Fibroblast of lung (primary cell): ENCODE data around the gene CATSPER1. TPM values are rescaled to one million over a fixed set of nuclear protein-coding genes. Genes with fewer than 3 reads are reported as not detected.
A peak's percentile ranks its signal among the peaks of the same experiment; 100 is the strongest.

Experiments used
- DNase-seq, 2 donors: peaks; one replicate each; pipeline versions ENCODE4 v3.0.0 to v3.0.0-alpha.2; 2010; ENCODE audit warnings: low read depth in 2 of 2
- H2AFZ ChIP-seq: 2 replicates; pipeline ENCODE4 v1.5.1; 2012; ENCODE audit warnings: low read length, control low read depth, inconsistent platforms
- H3K27ac ChIP-seq: 2 replicates; pipeline ENCODE4 v1.5.1; 2011; ENCODE audit warnings: low read length, control low read depth; ENCODE audit not compliant: insufficient read depth
- H3K27me3 ChIP-seq: 2 replicates; pipeline ENCODE4 v1.5.1; 2011; ENCODE audit warnings: mild to moderate bottlenecking, low read length; ENCODE audit not compliant: control insufficient read depth, insufficient read depth
- H3K36me3 ChIP-seq: 2 replicates; pipeline ENCODE4 v1.5.1; 2011; ENCODE audit warnings: low read length; ENCODE audit not compliant: control insufficient read depth, insufficient read depth
- H3K4me1 ChIP-seq: 2 replicates; pipeline ENCODE4 v1.5.1; 2011; ENCODE audit warnings: low read length; ENCODE audit not compliant: control insufficient read depth, insufficient read depth; ENCODE audit errors: extremely low read depth
- H3K4me2 ChIP-seq: 2 replicates; pipeline ENCODE4 v1.5.1; 2011; ENCODE audit warnings: low read length, control low read depth; ENCODE audit not compliant: insufficient read depth; ENCODE audit errors: extremely low read depth
- H3K4me3 ChIP-seq, 4 experiments: fragments of 200-600 bp in 1 of 4; sonication (generic) in 1 of 4; replicated peaks in 1 of 4; 2 replicates each; pipeline ENCODE4 v1.5.1; 2011 to 2016; ENCODE audit warnings: low read length in 4 of 4, low read depth in 3 of 4, mild to moderate bottlenecking in 3 of 4, control low read depth in 2 of 4, inconsistent platforms in 1 of 4, mixed read lengths in 1 of 4; ENCODE audit not compliant: insufficient read depth in 1 of 4; ENCODE audit errors: control extremely low read depth in 1 of 4
- H3K79me2 ChIP-seq: 2 replicates; pipeline ENCODE4 v1.5.1; 2012; ENCODE audit warnings: mild to moderate bottlenecking, low read length, inconsistent platforms; ENCODE audit not compliant: control insufficient read depth, insufficient read depth
- H3K9ac ChIP-seq: 2 replicates; pipeline ENCODE4 v1.5.1; 2011; ENCODE audit warnings: mild to moderate bottlenecking, low read length, control low read depth; ENCODE audit not compliant: insufficient read depth
- H3K9me3 ChIP-seq: 2 replicates; pipeline ENCODE4 v1.5.1; 2012; ENCODE audit warnings: low read depth, low read length; ENCODE audit not compliant: control insufficient read depth, insufficient read depth
- H4K20me1 ChIP-seq: 2 replicates; pipeline ENCODE4 v1.5.1; 2011; ENCODE audit warnings: low read length; ENCODE audit not compliant: control insufficient read depth, insufficient read depth; ENCODE audit errors: extremely low read depth
- CTCF ChIP-seq, 2 donors: IDR thresholded peaks in 1 of 2; conservative IDR thresholded peaks in 1 of 2; 1 replicate in 1 of 2; 2 replicates in 1 of 2; pipeline ENCODE4 v1.5.1; 2011 to 2012; ENCODE audit warnings: low read length in 2 of 2, control low read depth in 1 of 2, inconsistent platforms in 1 of 2, low read depth in 1 of 2, mild to moderate bottlenecking in 1 of 2
- EZH2 ChIP-seq: IDR thresholded peaks from 2 replicates; pipeline ENCODE4 v1.5.1; 2012; ENCODE audit warnings: low read length, control low read depth, mild to moderate bottlenecking; ENCODE audit errors: missing control alignments
- polyA plus RNA-seq, 2 donors: library from polyadenylated mRNA; depleted of rRNA in 1 of 2; stranded (reverse) in 1 of 2; unstranded in 1 of 2; fragments of >200 nt; gene quantifications; 2 replicates each; pipeline ENCODE4 v1.2.1, GENCODE V29; 2011 to 2012; ENCODE audit warnings: missing spikeins in 1 of 2
- total RNA-seq: library from RNA; depleted of rRNA; stranded (reverse); fragments of >200 nt; gene quantifications from 2 replicates; pipeline ENCODE4 v1.2.1, GENCODE V29; 2014

The CATSPER1 gene
- total and polyA plus RNA-seq, 2 donors (not counting 1 experiment from before 2014, with no cell fraction given): not detected

GRCh38 chr11:66042227-66042995, 16.1 kb upstream of the CATSPER1 start:
- H3K9me3 ChIP-seq: no peaks in the 10 kb centered on the region
- H3K4me2 ChIP-seq: no peak overlapping the region
- no peak overlapping the region for H3K4me3 ChIP-seq
- H3K27ac ChIP-seq: no peak overlapping the region
- H3K27me3 ChIP-seq: peaks cover 33% of the 10 kb centered on the region
- no peak for TF ChIP-seq EZH2
- TF ChIP-seq CTCF (conservative IDR thresholded peaks at IDR 0.05 in 1 of 2, IDR thresholded peaks at IDR 0.05 in 1 of 2; ENCODE audit: low read depth in 1 of 2, low read length in 2 of 2): no peak
- no peak overlapping the region for H3K9ac ChIP-seq
- no peaks in the 10 kb centered on the region for H3K4me1 ChIP-seq
- H2AFZ ChIP-seq: no peak overlapping the region
- H4K20me1 ChIP-seq: no peaks in the 10 kb centered on the region
- H3K36me3 ChIP-seq: no peaks in the 10 kb centered on the region
- no peak for DNase-seq
- no peaks in the 10 kb centered on the region for H3K79me2 ChIP-seq

- Histone ChIP-seq H3K27me3 (peaks cover 18% of the 10 kb centered on the region), H3K27ac (no peak overlapping the region), H3K9me3 (no peaks in the 10 kb centered on the region), H2AFZ (no peak overlapping the region), H3K36me3 (no peaks in the 10 kb centered on the region), H3K79me2 (no peaks in the 10 kb centered on the region), H4K20me1 (no peaks in the 10 kb centered on the region), H3K4me2 (no peak overlapping the region), H3K9ac (no peak overlapping the region), H3K4me1 (no peaks in the 10 kb centered on the region), H3K4me3 (no peak overlapping the region)
- no peak for DNase-seq
- TF ChIP-seq CTCF (conservative IDR thresholded peaks at IDR 0.05 in 1 of 2, IDR thresholded peaks at IDR 0.05 in 1 of 2; ENCODE audit: low read depth in 1 of 2, low read length in 2 of 2) (no peak), EZH2 (peak; percentile 38)
Observed at GRCh38 chr11:66039765-66040164, 13.5 kb upstream of the CATSPER1 start.

GRCh38 chr11:66037327-66037726, 11.0 kb upstream of the CATSPER1 start:
- DNase-seq: no peak

More at GRCh38 chr11:66037327-66037726, 11.0 kb upstream of the CATSPER1 start:
- Histone ChIP-seq H3K36me3 (no peaks in the 10 kb centered on the region), H3K9ac (no peak overlapping the region), H4K20me1 (no peaks in the 10 kb centered on the region), H3K4me3 (no peak overlapping the region), H3K79me2 (no peaks in the 10 kb centered on the region), H3K4me2 (no peak overlapping the region), H3K9me3 (no peaks in the 10 kb centered on the region), H2AFZ (no peak overlapping the region), H3K27me3 (peaks cover 18% of the 10 kb centered on the region), H3K4me1 (no peaks in the 10 kb centered on the region), H3K27ac (no peak overlapping the region)
- TF ChIP-seq CTCF (conservative IDR thresholded peaks at IDR 0.05 in 1 of 2, IDR thresholded peaks at IDR 0.05 in 1 of 2; ENCODE audit: low read depth in 1 of 2, low read length in 2 of 2) (no peak), EZH2 (no peak)
